Nephron progenitor cell (in vitro differentiated cells): Measurements from ENCODE around the gene FAIM2.

Experiments
- DNase-seq: peaks from one replicate; pipeline ENCODE4 v3.0.0; 2021
- H3K27ac Mint-ChIP-seq: 2 replicates; pipeline ENCODE4 v1.8.0; 2021; ENCODE audit warnings: mild to moderate bottlenecking, moderate library complexity, mixed read lengths
- H3K27me3 Mint-ChIP-seq: 2 replicates; pipeline ENCODE4 v1.8.0; 2021; ENCODE audit warnings: mild to moderate bottlenecking, low read depth, mixed read lengths; ENCODE audit not compliant: poor library complexity
- H3K36me3 Mint-ChIP-seq: 2 replicates; pipeline ENCODE4 v1.8.0; 2021; ENCODE audit warnings: low read depth, mixed read lengths
- H3K4me1 Mint-ChIP-seq: 2 replicates; pipeline ENCODE4 v1.8.0; 2021; ENCODE audit warnings: mixed read lengths
- H3K4me3 Mint-ChIP-seq: 2 replicates; pipeline ENCODE4 v1.8.0; 2021; ENCODE audit warnings: mild to moderate bottlenecking, moderate library complexity, mixed read lengths
- H3K9me3 Mint-ChIP-seq: 2 replicates; pipeline ENCODE4 v1.8.0; 2021; ENCODE audit warnings: mild to moderate bottlenecking, moderate library complexity, mixed read lengths
- CTCF ChIP-seq: fragments of 200-600 bp; sonication (generic); IDR thresholded peaks from 2 replicates; pipeline ENCODE4 v1.5.0; 2021; ENCODE audit warnings: antibody characterized with exemption

The FAIM2 gene

GRCh38 chr12:49903700-49904423 is at the start of gene FAIM2:
Gene FAIM2, minus strand, starts transcription at chr12:49903900. Its CDS starts 108 bp downstream, at chr12:49903792.
- Mint-ChIP-seq H3K4me1 (peaks cover 70% of the 10 kb centered on the region), H3K9me3 (no peaks in the 10 kb centered on the region), H3K36me3 (no peaks in the 10 kb centered on the region), H3K27ac (peak within 1 kb of the TSS; percentile 16), H3K4me3 (peak within 1 kb of the TSS; percentile 76), H3K27me3 (peaks cover 18% of the 10 kb centered on the region)
- TF ChIP-seq CTCF = no peak
- peak; percentile 67 for DNase-seq

- peaks cover 29% of the 10 kb centered on the region for H3K4me1 Mint-ChIP-seq
- peaks cover 28% of the 10 kb centered on the region for H3K27me3 Mint-ChIP-seq
- H3K36me3 Mint-ChIP-seq = no peaks in the 10 kb centered on the region
- no peak overlapping the region for H3K4me3 Mint-ChIP-seq
- H3K27ac Mint-ChIP-seq = no peak overlapping the region
- DNase-seq = no peak
- TF ChIP-seq CTCF = no peak
- no peaks in the 10 kb centered on the region for H3K9me3 Mint-ChIP-seq
These were observed 49.5 kb upstream of the FAIM2 start for GRCh38 chr12:49953151-49953550.

GRCh38 chr12:49952391-49953055 is 48.8 kb upstream of the FAIM2 start:
- Mint-ChIP-seq H3K4me1 (peaks cover 29% of the 10 kb centered on the region), H3K36me3 (no peaks in the 10 kb centered on the region), H3K4me3 (no peak overlapping the region), H3K27me3 (peaks cover 28% of the 10 kb centered on the region), H3K9me3 (no peaks in the 10 kb centered on the region), H3K27ac (no peak overlapping the region)
- TF ChIP-seq CTCF = no peak
- DNase-seq = no peak

- Mint-ChIP-seq H3K4me1 (peaks cover 26% of the 10 kb centered on the region), H3K27ac (no peak overlapping the region), H3K36me3 (no peaks in the 10 kb centered on the region), H3K4me3 (no peak overlapping the region), H3K9me3 (no peaks in the 10 kb centered on the region), H3K27me3 (peaks cover 28% of the 10 kb centered on the region)
- DNase-seq = no peak
- no peak for TF ChIP-seq CTCF
These were observed 47.9 kb upstream of the FAIM2 start for GRCh38 chr12:49951411-49952240.

- Mint-ChIP-seq H3K4me1 (peaks cover 29% of the 10 kb centered on the region), H3K4me3 (no peak within 1 kb of the TSS), H3K9me3 (no peaks in the 10 kb centered on the region), H3K36me3 (no peaks in the 10 kb centered on the region), H3K27me3 (peaks cover 19% of the 10 kb centered on the region), H3K27ac (no peak within 1 kb of the TSS)
- no peak for DNase-seq
- TF ChIP-seq CTCF = no peak
These were observed 46.9 kb upstream of the FAIM2 start, which contains the start of gene AQP2 for GRCh38 chr12:49950273-49951251. Gene AQP2, plus strand, starts transcription at chr12:49950737. Its CDS starts 94 bp downstream, at chr12:49950831.
